Panc1 (cell line): ENCODE data around the gene AFF3.

ENCODE experiments used
- POLR2AphosphoS5 ChIP-seq: IDR thresholded peaks from 2 replicates; pipeline ENCODE4 v1.6.1; 2012; ENCODE audit warnings: mild to moderate bottlenecking, low read depth, low read length, moderate library complexity
- TF ChIP-seq, protein P1 (sequence below): fragments of 450-650 bp; IDR thresholded peaks from 2 replicates; pipeline ENCODE4 v1.5.1; 2017; ENCODE audit warnings: mild to moderate bottlenecking
- TF ChIP-seq, protein P2 (sequence below), 2 experiments: IDR thresholded peaks; 2 replicates each; pipeline ENCODE4 v1.6.1; 2011 to 2012; ENCODE audit warnings: low read depth in 2 of 2, control low read depth in 1 of 2, low read length in 1 of 2, mild to moderate bottlenecking in 1 of 2, moderate library complexity in 1 of 2; ENCODE audit not compliant: insufficient read depth in 1 of 2

DNA sequence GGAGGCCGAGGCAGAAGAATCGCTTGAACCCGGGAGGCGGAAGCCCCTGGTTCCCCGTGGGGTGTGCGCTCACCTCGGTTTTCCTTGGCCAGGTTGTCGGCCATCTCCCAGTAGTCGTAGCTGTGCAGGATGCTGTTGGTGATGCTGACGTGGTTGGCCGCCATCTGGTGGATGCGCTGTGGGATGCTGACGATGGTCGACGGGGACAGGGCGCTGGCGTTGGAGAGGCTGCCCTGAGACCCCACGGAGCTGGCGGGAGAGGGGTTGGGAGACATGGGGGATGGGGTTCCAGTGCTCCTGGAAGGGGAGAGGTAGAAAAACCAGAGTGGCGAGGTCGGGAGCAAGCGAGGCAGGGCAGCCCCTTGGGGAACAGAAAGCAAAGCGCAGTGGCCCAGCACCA lies 588.2 kb downstream of the AFF3 start:
- TF ChIP-seq, protein P1, sequence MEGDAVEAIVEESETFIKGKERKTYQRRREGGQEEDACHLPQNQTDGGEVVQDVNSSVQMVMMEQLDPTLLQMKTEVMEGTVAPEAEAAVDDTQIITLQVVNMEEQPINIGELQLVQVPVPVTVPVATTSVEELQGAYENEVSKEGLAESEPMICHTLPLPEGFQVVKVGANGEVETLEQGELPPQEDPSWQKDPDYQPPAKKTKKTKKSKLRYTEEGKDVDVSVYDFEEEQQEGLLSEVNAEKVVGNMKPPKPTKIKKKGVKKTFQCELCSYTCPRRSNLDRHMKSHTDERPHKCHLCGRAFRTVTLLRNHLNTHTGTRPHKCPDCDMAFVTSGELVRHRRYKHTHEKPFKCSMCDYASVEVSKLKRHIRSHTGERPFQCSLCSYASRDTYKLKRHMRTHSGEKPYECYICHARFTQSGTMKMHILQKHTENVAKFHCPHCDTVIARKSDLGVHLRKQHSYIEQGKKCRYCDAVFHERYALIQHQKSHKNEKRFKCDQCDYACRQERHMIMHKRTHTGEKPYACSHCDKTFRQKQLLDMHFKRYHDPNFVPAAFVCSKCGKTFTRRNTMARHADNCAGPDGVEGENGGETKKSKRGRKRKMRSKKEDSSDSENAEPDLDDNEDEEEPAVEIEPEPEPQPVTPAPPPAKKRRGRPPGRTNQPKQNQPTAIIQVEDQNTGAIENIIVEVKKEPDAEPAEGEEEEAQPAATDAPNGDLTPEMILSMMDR: peak; percentile 78
- TF ChIP-seq, protein P2, sequence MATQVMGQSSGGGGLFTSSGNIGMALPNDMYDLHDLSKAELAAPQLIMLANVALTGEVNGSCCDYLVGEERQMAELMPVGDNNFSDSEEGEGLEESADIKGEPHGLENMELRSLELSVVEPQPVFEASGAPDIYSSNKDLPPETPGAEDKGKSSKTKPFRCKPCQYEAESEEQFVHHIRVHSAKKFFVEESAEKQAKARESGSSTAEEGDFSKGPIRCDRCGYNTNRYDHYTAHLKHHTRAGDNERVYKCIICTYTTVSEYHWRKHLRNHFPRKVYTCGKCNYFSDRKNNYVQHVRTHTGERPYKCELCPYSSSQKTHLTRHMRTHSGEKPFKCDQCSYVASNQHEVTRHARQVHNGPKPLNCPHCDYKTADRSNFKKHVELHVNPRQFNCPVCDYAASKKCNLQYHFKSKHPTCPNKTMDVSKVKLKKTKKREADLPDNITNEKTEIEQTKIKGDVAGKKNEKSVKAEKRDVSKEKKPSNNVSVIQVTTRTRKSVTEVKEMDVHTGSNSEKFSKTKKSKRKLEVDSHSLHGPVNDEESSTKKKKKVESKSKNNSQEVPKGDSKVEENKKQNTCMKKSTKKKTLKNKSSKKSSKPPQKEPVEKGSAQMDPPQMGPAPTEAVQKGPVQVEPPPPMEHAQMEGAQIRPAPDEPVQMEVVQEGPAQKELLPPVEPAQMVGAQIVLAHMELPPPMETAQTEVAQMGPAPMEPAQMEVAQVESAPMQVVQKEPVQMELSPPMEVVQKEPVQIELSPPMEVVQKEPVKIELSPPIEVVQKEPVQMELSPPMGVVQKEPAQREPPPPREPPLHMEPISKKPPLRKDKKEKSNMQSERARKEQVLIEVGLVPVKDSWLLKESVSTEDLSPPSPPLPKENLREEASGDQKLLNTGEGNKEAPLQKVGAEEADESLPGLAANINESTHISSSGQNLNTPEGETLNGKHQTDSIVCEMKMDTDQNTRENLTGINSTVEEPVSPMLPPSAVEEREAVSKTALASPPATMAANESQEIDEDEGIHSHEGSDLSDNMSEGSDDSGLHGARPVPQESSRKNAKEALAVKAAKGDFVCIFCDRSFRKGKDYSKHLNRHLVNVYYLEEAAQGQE (IDR thresholded peaks at IDR 0.05; ENCODE audit: insufficient read depth in 1 of 2, low read depth in 2 of 2, low read length in 1 of 2): no peak
- no peak for TF ChIP-seq POLR2AphosphoS5
